ENCODE measurements around the gene GPATCH4. TPM values are rescaled to one million over a fixed set of nuclear protein-coding genes. Genes with fewer than 3 reads are reported as not detected.
A peak's percentile ranks its signal among the peaks of the same experiment; 100 is the strongest.

Gene GPATCH4
- total and polyA plus RNA-seq, 10 of the 15 experiments (the other 5 are each of a cell fraction or from before 2014, with no cell fraction given), result 35.5 to 111 (median 73.9) TPM

- no peaks in the 10 kb centered on the region for H3K36me3 ChIP-seq (ENCODE audit: control insufficient read depth in 2 of 2, insufficient read depth in 2 of 2, low read length in 1 of 2)
- no peak within 1 kb of the TSS for H3K4me2 ChIP-seq (ENCODE audit: control insufficient read depth, insufficient read depth)
- FAIRE-seq (no peak), ATAC-seq (no peak), DNase-seq (ENCODE audit: low read depth, low spot score) (no peak)
- intact Hi-C loops (cut with micrococcal nuclease; ENCODE audit: unreplicated experiment), result no loop called here
- no TSS peak for BruUV-seq (replicated peaks)
- no peak within 1 kb of the TSS for H2AFZ ChIP-seq (ENCODE audit: control insufficient read depth, low read depth, low read length)
- no peak within 1 kb of the TSS for H3K9ac ChIP-seq (ENCODE audit: control insufficient read depth, insufficient read depth, low read length)
- WGBS (ENCODE audit: insufficient coverage, insufficient replicate concordance, low lambda C conversion rate, missing lambda C conversion rate), result 58% methylated on average over 5 of the region's 5 CpGs
- ChIA-PET SMC1A (ENCODE audit: uncharacterized antibody, unreplicated experiment) (interaction anchor here (1.4 to 1.9 kb wide), 4 partner anchors 12 to 193 kb away, joined by 3 to 5 read pairs (median 4); partner anchors contain the start of gene NAXE), CTCF (interaction anchor here (0.7 to 5.7 kb wide), 13 partner anchors 14 to 194 kb away, joined by 3 to 36 read pairs (median 3); partner anchors contain the start of gene MEF2D), RAD21 (ENCODE audit: unreplicated experiment) (interaction anchor here (1.2 to 1.8 kb wide), 4 partner anchors 75 to 122 kb away, joined by 3 to 5 read pairs (median 4); no protein-coding TSS in a partner anchor), POLR2A (no interaction called here)
- TF ChIP-seq PBX3 (IDR thresholded peaks at IDR 0.05; ENCODE audit: insufficient replicate concordance, low read depth, low read length), result no peak
- TF ChIP-seq IRF5 (IDR thresholded peaks at IDR 0.05; ENCODE audit: borderline replicate concordance), result no peak
- no peak for TF ChIP-seq E2F8 (IDR thresholded peaks at IDR 0.05; ENCODE audit: low read depth, partially characterized antibody)
- peak; percentile 75 for TF ChIP-seq PKNOX1 (IDR thresholded peaks at IDR 0.05)
- TF ChIP-seq CREM (IDR thresholded peaks at IDR 0.05; ENCODE audit: low read depth), result no peak
- no peaks in the 10 kb centered on the region for H3K9me3 ChIP-seq (replicated peaks; ENCODE audit: control insufficient read depth, insufficient read depth, low read length)
- no peaks in the 10 kb centered on the region for H3K79me2 ChIP-seq (ENCODE audit: control insufficient read depth, insufficient read depth, low read length)
- H3K27me3 ChIP-seq (replicated peaks in 1 of 2; ENCODE audit: control insufficient read depth in 2 of 2, insufficient read depth in 2 of 2, low read length in 1 of 2), result no peaks in the 10 kb centered on the region
- H3K4me1 ChIP-seq (ENCODE audit: control insufficient read depth, insufficient read depth, low read length), result peaks cover 16% of the 10 kb centered on the region
- H3K4me3 ChIP-seq, result no peak within 1 kb of the TSS
- H3K27ac ChIP-seq (ENCODE audit: control insufficient read depth, insufficient read depth), result no peak within 1 kb of the TSS
- in situ Hi-C loops (cut with MboI), result no loop called here
- H4K20me1 ChIP-seq (ENCODE audit: control insufficient read depth, insufficient read depth), result no peaks in the 10 kb centered on the region
Observed at GRCh38 chr1:156579472-156579871, 21.8 kb downstream of the GPATCH4 start, which contains the start of gene TTC24. Gene TTC24, plus strand, starts transcription at chr1:156579723. Its CDS starts 1,642 bp downstream, at chr1:156581365.
